Measurements from ENCODE around the gene RFX1. TPM values are rescaled to one million over a fixed set of nuclear protein-coding genes. Genes with fewer than 3 reads are reported as not detected.

The RFX1 gene
- total RNA-seq, 6 experiments from 2014 or later: 2.5 to 9.3 (median 5.7) TPM

DNA sequence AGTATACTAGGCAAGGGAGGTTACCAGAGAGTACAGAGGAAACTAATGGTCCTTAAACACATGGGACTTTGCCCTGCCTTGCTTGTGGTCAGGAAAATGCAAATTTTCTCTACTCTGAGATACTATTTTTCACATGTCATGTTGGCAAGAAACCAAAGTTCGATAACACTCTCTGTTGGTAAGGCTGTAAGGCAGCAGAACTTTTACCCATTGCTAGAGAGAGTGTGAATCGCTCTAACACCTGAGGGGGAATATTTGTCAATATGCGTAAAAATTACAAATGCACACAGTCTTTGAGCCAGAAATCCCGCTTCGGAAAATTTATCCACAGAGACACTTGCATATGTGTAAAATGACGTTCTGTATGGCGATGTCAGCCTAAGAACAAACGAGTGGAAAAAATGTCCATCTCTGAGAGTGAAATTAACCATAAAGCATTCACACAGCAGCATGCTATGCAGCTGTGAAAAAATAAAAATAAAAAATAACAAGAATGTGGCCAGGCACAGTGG, 9.5 kb upstream of the RFX1 start:
- no peak for DNase-seq
- no peak for TF ChIP-seq POLR2A (IDR thresholded peaks at IDR 0.05)
- TF ChIP-seq, protein P1, sequence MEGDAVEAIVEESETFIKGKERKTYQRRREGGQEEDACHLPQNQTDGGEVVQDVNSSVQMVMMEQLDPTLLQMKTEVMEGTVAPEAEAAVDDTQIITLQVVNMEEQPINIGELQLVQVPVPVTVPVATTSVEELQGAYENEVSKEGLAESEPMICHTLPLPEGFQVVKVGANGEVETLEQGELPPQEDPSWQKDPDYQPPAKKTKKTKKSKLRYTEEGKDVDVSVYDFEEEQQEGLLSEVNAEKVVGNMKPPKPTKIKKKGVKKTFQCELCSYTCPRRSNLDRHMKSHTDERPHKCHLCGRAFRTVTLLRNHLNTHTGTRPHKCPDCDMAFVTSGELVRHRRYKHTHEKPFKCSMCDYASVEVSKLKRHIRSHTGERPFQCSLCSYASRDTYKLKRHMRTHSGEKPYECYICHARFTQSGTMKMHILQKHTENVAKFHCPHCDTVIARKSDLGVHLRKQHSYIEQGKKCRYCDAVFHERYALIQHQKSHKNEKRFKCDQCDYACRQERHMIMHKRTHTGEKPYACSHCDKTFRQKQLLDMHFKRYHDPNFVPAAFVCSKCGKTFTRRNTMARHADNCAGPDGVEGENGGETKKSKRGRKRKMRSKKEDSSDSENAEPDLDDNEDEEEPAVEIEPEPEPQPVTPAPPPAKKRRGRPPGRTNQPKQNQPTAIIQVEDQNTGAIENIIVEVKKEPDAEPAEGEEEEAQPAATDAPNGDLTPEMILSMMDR (IDR thresholded peaks at IDR 0.05): no peak
- H3K4me1 ChIP-seq: peaks cover 0 to 10% (median 0%) of the 10 kb centered on the region in 4 donors
- H3K27ac ChIP-seq: peak overlapping the region in 2 of 3 donors; percentile 4 to 8
- no peaks in the 10 kb centered on the region for H3K36me3 ChIP-seq
- intact Hi-C loops (cut with DNase I): no loop called here
- WGBS (ENCODE audit: insufficient coverage, low coverage, low lambda C conversion rate, missing lambda C conversion rate): 47% methylated on average over 8 of the region's 8 CpGs
- H3K27me3 ChIP-seq: no peaks in the 10 kb centered on the region
- no peaks in the 10 kb centered on the region for H3K9me3 ChIP-seq
- no peak overlapping the region for H3K4me3 ChIP-seq
- peak; percentile 48 to 77 (median 66) for ATAC-seq

DNA sequence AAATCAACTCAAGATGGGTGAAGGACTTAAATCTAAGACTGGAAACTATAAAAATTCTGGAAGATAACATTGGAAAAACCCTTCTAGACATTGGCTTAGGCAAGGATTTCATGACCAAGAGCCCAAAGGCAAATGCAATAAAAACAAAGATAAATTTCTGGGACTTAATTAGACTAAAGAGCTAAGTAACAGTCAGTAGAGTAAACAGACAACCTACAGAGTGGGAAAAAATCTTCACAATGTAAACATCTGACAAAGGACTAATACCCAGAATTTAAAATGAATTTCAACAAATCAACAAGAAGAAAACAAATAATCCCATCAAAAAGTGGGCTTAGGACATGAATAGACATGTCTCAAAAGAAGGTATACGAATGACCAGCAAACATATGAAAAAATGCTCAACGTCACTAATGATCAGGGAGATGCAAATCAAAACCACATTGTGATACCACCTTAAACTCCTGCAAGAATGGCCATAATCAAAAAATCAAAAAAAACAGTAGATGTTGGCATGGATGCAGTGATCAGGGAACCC, 6.3 kb upstream of the RFX1 start:
- H3K9me3 ChIP-seq: no peaks in the 10 kb centered on the region
- H3K4me1 ChIP-seq: peaks cover 0 to 10% (median 0%) of the 10 kb centered on the region in 4 donors
- no peaks in the 10 kb centered on the region for H3K36me3 ChIP-seq
- H3K27me3 ChIP-seq: no peaks in the 10 kb centered on the region
- no peak for DNase-seq
- H3K4me3 ChIP-seq: no peak overlapping the region
- H3K27ac ChIP-seq: no peak overlapping the region
- intact Hi-C loops (cut with DNase I): no loop called here
- no peak for ATAC-seq
- 65% methylated on average over 2 of the region's 2 CpGs for WGBS (ENCODE audit: insufficient coverage, low coverage, low lambda C conversion rate, missing lambda C conversion rate)
- no peak for TF ChIP-seq POLR2A (IDR thresholded peaks at IDR 0.05)
- TF ChIP-seq, protein P1 (IDR thresholded peaks at IDR 0.05): no peak

DNA sequence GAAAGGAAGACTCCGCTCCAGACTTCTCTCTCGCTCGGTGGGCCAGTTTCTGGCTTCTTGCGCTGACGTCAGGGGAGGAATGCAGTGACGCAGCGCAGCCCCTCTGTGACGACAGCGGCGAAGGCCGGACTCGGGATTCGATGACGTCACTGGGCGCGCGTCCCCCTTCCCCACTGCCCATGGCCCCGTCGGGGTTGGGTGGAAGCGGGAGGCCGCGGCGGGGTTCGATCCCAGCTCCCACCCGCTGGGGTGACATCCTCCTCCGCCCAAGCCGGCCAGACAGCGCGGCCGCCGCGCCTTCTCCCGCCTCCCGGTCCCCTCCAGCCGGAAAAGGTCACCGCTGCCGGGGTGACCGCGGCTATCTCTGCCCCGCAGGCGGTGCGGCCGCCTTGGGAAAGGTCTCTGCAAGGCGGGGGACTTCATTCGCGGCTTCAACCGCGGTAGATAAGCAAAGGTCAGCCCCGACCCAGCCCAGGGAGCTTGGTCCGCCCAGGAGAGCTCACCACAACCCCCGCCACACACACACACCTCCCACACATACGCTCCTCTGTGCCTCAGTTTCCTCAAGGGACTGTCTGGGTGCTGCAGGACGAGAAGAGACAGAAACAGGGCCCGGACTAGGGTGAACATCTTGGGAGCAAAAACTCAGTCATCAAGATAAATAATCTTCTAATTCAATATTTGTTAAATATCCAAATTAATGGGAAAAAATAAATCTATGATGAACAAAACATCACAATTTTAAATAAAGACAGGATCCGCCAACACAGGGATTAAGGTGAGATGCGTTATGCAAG, 844 bp upstream of the RFX1 start:
- no peaks in the 10 kb centered on the region for H3K36me3 ChIP-seq
- 10% methylated on average over 17 of the region's 56 CpGs for whole genome bisulfite sequencing (ENCODE audit: insufficient coverage, low coverage, low lambda C conversion rate, missing lambda C conversion rate)
- no peaks in the 10 kb centered on the region for H3K27me3 ChIP-seq
- intact Hi-C loops (cut with DNase I): no loop called here
- H3K4me3 ChIP-seq: peak overlapping the region; percentile 57 to 76 (median 74)
- H3K27ac ChIP-seq: peak overlapping the region; percentile 97 to 100 (median 99)
- ATAC-seq: peak; percentile 39 to 50 (median 45)
- H3K4me1 ChIP-seq: peaks cover 0 to 16% (median 0%) of the 10 kb centered on the region in 4 donors
- TF ChIP-seq, protein P1 (IDR thresholded peaks at IDR 0.05): no peak
- TF ChIP-seq POLR2A (IDR thresholded peaks at IDR 0.05): peak; percentile 76
- peak; percentile 87 to 90 (median 89) for DNase-seq
- no peaks in the 10 kb centered on the region for H3K9me3 ChIP-seq

DNA sequence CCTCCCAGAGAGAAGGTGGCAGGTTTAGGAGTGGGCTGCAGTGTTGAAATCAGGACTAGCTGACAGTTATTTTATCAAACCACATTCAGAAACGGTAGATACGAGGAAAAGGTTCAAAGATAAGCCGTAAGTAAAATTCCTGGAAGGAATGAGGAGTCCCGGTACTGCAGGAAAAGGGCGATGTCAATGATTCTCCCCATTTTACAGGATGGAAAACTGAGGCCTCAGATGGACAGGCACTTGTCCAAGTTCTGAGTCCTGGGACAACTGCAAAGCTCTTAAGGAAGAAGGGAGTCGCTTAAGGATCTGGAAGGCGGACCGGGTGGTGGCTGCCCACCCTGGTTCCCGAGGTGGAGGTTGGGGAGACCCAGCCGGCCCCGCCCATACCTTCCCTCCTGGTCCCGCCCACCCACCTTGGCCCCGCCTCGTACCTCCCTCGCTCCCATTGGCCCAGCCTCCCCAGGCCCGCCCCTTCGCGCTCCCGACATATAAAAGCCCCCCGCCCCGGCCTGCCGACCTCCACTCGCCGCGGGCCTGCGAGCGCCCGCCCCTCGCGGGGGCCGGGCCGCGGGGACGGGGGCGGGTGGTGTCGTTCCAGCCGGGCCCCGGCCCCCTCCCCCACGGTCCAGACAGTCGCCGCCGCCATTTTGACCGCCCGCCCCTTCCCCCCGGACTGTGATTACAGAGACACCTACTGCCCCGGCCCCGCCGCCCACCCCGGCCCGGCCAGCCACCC, 603 bp downstream of the RFX1 start:
- Histone ChIP-seq H3K36me3 (no peaks in the 10 kb centered on the region), H3K4me3 (peak overlapping the region; percentile 68 to 92 (median 88)), H3K4me1 (peaks cover 0 to 16% (median 0%) of the 10 kb centered on the region in 4 donors), H3K27ac (peak overlapping the region; percentile 97 to 99 (median 97)), H3K9me3 (no peaks in the 10 kb centered on the region), H3K27me3 (no peaks in the 10 kb centered on the region)
- DNase-seq (peak; percentile 97 to 98 (median 97)), ATAC-seq (peak; percentile 69 to 79 (median 75))
- intact Hi-C loops (cut with DNase I): no loop called here
- TF ChIP-seq POLR2A (IDR thresholded peaks at IDR 0.05): peak; percentile 38
- TF ChIP-seq, protein P1 (IDR thresholded peaks at IDR 0.05): no peak
- WGBS (ENCODE audit: insufficient coverage, low coverage, low lambda C conversion rate, missing lambda C conversion rate): 0% methylated on average over 5 of the region's 50 CpGs
